Suprapubic skin (tissue), 4 donors: ENCODE measurements around the gene ACAA2.

Source experiments
- EP300 ChIP-seq: sonication (generic); formaldehyde crosslinking; IDR thresholded peaks from one replicate; pipeline ENCODE4 v1.6.1; 2017; ENCODE audit warnings: antibody characterized with exemption
- POLR2A ChIP-seq, 2 donors: fragments of 450-650 bp; IDR thresholded peaks; one replicate each; pipeline ENCODE4 v1.6.1; 2017; ENCODE audit warnings: antibody characterized with exemption in 2 of 2, mild to moderate bottlenecking in 2 of 2, moderate library complexity in 2 of 2
- POLR2AphosphoS5 ChIP-seq, 3 donors: sonication (generic); formaldehyde crosslinking; IDR thresholded peaks; one replicate each; pipeline ENCODE4 v1.6.1; 2017; ENCODE audit warnings: antibody characterized with exemption in 3 of 3
- TF ChIP-seq, protein P1 (sequence below), 2 donors: fragments of 200-600 bp in 1 of 2; fragments of 450-650 bp in 1 of 2; sonication (generic) in 1 of 2; IDR thresholded peaks; one replicate each; pipeline ENCODE4 v1.5.1; 2016 to 2019; ENCODE audit warnings: antibody characterized with exemption in 2 of 2, mild to moderate bottlenecking in 1 of 2, moderate library complexity in 1 of 2

DNA sequence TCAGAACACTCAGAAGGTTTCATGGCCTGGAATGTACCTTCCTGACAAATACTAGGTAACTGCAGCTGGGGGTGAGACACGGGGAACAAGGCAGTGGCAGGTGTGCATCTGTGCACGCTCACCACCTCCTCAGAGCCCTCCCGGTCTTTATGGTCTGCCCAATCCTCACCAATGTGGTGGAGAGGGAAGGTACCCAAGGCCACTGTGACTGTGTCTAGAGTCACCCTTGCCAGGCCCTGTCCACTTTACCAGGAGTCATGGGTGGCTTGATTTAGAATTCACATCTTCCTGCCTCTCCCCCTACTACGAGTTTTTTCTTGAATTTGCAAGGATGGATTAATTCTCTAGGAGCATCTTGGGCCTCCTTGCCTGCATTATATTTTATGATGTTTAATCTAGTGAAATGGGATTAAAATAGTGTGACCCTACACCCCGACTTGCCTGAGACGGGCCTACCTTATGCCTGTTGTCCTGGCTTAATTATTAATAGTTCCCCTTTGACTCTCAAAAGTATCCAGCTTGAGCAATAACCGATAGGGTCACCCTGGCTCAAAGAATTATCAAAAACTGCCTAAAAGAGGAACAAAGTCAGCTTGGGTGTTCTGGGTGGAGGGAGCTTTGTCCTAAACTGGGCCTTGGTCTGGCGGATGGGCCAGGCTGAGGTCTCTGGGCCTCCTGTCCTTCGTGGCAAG lies 56.5 kb downstream of the ACAA2 start:
- TF ChIP-seq, protein P1, sequence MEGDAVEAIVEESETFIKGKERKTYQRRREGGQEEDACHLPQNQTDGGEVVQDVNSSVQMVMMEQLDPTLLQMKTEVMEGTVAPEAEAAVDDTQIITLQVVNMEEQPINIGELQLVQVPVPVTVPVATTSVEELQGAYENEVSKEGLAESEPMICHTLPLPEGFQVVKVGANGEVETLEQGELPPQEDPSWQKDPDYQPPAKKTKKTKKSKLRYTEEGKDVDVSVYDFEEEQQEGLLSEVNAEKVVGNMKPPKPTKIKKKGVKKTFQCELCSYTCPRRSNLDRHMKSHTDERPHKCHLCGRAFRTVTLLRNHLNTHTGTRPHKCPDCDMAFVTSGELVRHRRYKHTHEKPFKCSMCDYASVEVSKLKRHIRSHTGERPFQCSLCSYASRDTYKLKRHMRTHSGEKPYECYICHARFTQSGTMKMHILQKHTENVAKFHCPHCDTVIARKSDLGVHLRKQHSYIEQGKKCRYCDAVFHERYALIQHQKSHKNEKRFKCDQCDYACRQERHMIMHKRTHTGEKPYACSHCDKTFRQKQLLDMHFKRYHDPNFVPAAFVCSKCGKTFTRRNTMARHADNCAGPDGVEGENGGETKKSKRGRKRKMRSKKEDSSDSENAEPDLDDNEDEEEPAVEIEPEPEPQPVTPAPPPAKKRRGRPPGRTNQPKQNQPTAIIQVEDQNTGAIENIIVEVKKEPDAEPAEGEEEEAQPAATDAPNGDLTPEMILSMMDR (IDR thresholded peaks at IDR 0.05) = no peak
- no peak for TF ChIP-seq EP300
- TF ChIP-seq POLR2A (IDR thresholded peaks at IDR 0.05) = no peak
- no peak for TF ChIP-seq POLR2AphosphoS5 (IDR thresholded peaks at IDR 0.05)
